A549 (cell line): ENCODE measurements around the gene COX19. TPM values are rescaled to one million over a fixed set of nuclear protein-coding genes. Genes with fewer than 3 reads are reported as not detected.

ENCODE experiments used
- ATAC-seq, 2 experiments: fragments of 200-7000 bp in 1 of 2; fragments of >200 bp in 1 of 2; cut with Nextera tagmentation in 1 of 2; cut with Tn5 transposase in 1 of 2; 3 replicates each; pipeline versions ENCODE4 v1.8.0 to v1.9.1; 2018 to 2020; ENCODE audit warnings: mild to moderate bottlenecking in 1 of 2, moderate library complexity in 1 of 2
- CTCF ChIA-PET: fragments of 300-600 bp; sonication (Branson Sonifier 250); formaldehyde crosslinking; extraction: SDS; loops from one replicate; lab custom pipeline; 2021; ENCODE audit warnings: antibody characterized with exemption, inconsistent platforms; lab: Yijun Ruan, JAX
- POLR2A ChIA-PET: fragments of 350-600 bp; formaldehyde crosslinking; extraction: SDS; loops from one replicate; lab custom pipeline; 2021; ENCODE audit warnings: antibody characterized with exemption, inconsistent platforms; lab: Yijun Ruan, JAX
- DNase-seq, 2 experiments: peaks; one replicate each; pipeline versions ENCODE4 v3.0.0 to v3.0.0-alpha.2; 2011 to 2016; ENCODE audit warnings: low read depth in 1 of 2, low spot score in 1 of 2
- FAIRE-seq: peaks from 2 replicates; lab custom pipeline; 2011; peaks lifted over from hg19 to GRCh38; lab: Jason Lieb, UNC
- H3K27ac ChIP-seq, 2 experiments: fragments of >200 bp; sonication (Bioruptor Twin); formaldehyde crosslinking; 3 replicates each; pipeline ENCODE4 v1.5.1; 2016 to 2017
- H3K4me1 ChIP-seq: fragments of >200 bp; sonication (Bioruptor Twin); formaldehyde crosslinking; 3 replicates; pipeline ENCODE4 v1.6.1; 2016
- H3K4me2 ChIP-seq: fragments of >200 bp; sonication (Bioruptor Twin); formaldehyde crosslinking; 3 replicates; pipeline ENCODE4 v1.6.1; 2016
- H3K4me3 ChIP-seq: fragments of >200 bp; sonication (Bioruptor Twin); formaldehyde crosslinking; 3 replicates; pipeline ENCODE4 v1.5.1; 2016
- H3K9me3 ChIP-seq: fragments of >200 bp; sonication (Bioruptor Twin); formaldehyde crosslinking; 3 replicates; pipeline ENCODE4 v1.6.1; 2016
- CEBPB ChIP-seq, 2 experiments: fragments of >200 bp in 1 of 2; sonication (Bioruptor Twin) in 1 of 2; formaldehyde crosslinking in 1 of 2; IDR thresholded peaks; 2 replicates each; pipeline ENCODE4 v1.6.1; 2012 to 2016
- CHD2 ChIP-seq: fragments of 150-350 bp; IDR thresholded peaks from 2 replicates; pipeline ENCODE4 v1.6.1; 2014; ENCODE audit warnings: low read length; ENCODE audit not compliant: partially characterized antibody
- CHD4 ChIP-seq: fragments of 200-600 bp; sonication (generic); IDR thresholded peaks from 2 replicates; pipeline ENCODE4 v1.6.1; 2016; ENCODE audit warnings: antibody characterized with exemption, mild to moderate bottlenecking, borderline replicate concordance
- ESRRA ChIP-seq: fragments of 150-350 bp; IDR thresholded peaks from 2 replicates; pipeline ENCODE4 v1.6.1; 2014; ENCODE audit warnings: mild to moderate bottlenecking, low read length, borderline replicate concordance
- FOXS1 ChIP-seq: fragments of 250-450 bp; sonication (Bioruptor Pico); IDR thresholded peaks from 2 replicates; pipeline ENCODE4 v1.5.0; 2020; ENCODE audit warnings: mild to moderate bottlenecking, moderate library complexity
- GATA3 ChIP-seq: IDR thresholded peaks from 2 replicates; pipeline ENCODE4 v1.6.1; 2012; ENCODE audit warnings: borderline replicate concordance
- HDAC2 ChIP-seq: fragments of 200-600 bp; sonication (generic); IDR thresholded peaks from 2 replicates; pipeline ENCODE4 v1.6.1; 2016
- JUN ChIP-seq, 2 experiments: fragments of >200 bp; sonication (Bioruptor Twin); formaldehyde crosslinking; IDR thresholded peaks; 2 replicates in 1 of 2; 3 replicates in 1 of 2; pipeline ENCODE4 v1.6.1; 2016 to 2017
- KDM1A ChIP-seq: fragments of 200-600 bp; sonication (generic); IDR thresholded peaks from 2 replicates; pipeline ENCODE4 v1.6.1; 2016; ENCODE audit warnings: low read depth, mild to moderate bottlenecking
- NFE2L2 ChIP-seq: fragments of 150-350 bp; conservative IDR thresholded peaks from 2 replicates; pipeline ENCODE4 v1.6.1; 2014; ENCODE audit warnings: low read length
- PHF8 ChIP-seq: fragments of 200-600 bp; sonication (generic); IDR thresholded peaks from 2 replicates; pipeline ENCODE4 v1.6.1; 2016; ENCODE audit warnings: low read depth, mild to moderate bottlenecking, antibody characterized with exemption, moderate library complexity, borderline replicate concordance
- POLR2A ChIP-seq: IDR thresholded peaks from 2 replicates; pipeline ENCODE4 v1.6.1; 2012; ENCODE audit warnings: mild to moderate bottlenecking, low read length
- RAD21 ChIP-seq, 2 experiments: fragments of >200 bp in 1 of 2; sonication (Bioruptor Twin) in 1 of 2; formaldehyde crosslinking in 1 of 2; IDR thresholded peaks in 1 of 2; conservative IDR thresholded peaks in 1 of 2; 2 replicates in 1 of 2; 3 replicates in 1 of 2; pipeline ENCODE4 v1.6.1; 2012 to 2018; ENCODE audit warnings: inconsistent platforms in 1 of 2
- RNF2 ChIP-seq: fragments of 200-600 bp; sonication (generic); IDR thresholded peaks from 2 replicates; pipeline ENCODE4 v1.6.1; 2016; ENCODE audit warnings: low read depth, mild to moderate bottlenecking, antibody characterized with exemption, moderate library complexity, borderline replicate concordance
- SMC3 ChIP-seq: fragments of >200 bp; sonication (Bioruptor Twin); formaldehyde crosslinking; IDR thresholded peaks from 3 replicates; pipeline ENCODE4 v1.6.1; 2018; ENCODE audit warnings: inconsistent platforms
- ZFP36 ChIP-seq: fragments of 450-650 bp; IDR thresholded peaks from 2 replicates; pipeline ENCODE4 v1.6.1; 2014; ENCODE audit warnings: borderline replicate concordance; ENCODE audit not compliant: partially characterized antibody
- ZNF302 ChIP-seq: fragments of 250-450 bp; sonication (Bioruptor Pico); IDR thresholded peaks from 2 replicates; pipeline ENCODE4 v1.9.0; 2021; ENCODE audit warnings: inconsistent platforms, mild to moderate bottlenecking, moderate library complexity
- WGBS: methylation state at CpG from one replicate; pipeline ENCODE4 v1.1.6; 2017; ENCODE audit errors: missing lambda C conversion rate; 5-methylcytosine and 5-hydroxymethylcytosine counted together
- polyA plus RNA-seq, 4 experiments: library from polyadenylated mRNA; depleted of rRNA in 3 of 4; stranded (reverse); fragments of >200 nt; fragmentation: RNase III in 1 of 4; extraction: RNeasy Plus Mini Kit Qiagen cat#74134 plus additional on column Dnase treatment in 1 of 4; gene quantifications; 2 replicates in 3 of 4; 3 replicates in 1 of 4; pipeline ENCODE4 v1.2.3, GENCODE V29; 2011 to 2017
- TF ChIP-seq, protein P1 (sequence below): fragments of >200 bp; sonication (Bioruptor Twin); formaldehyde crosslinking; IDR thresholded peaks from 3 replicates; pipeline ENCODE4 v1.5.1; 2016
- TF ChIP-seq, protein P2 (sequence below): fragments of 450-650 bp; IDR thresholded peaks from 2 replicates; pipeline ENCODE4 v1.6.1; 2014; ENCODE audit warnings: antibody characterized with exemption
- TF ChIP-seq, protein P3 (sequence below): IDR thresholded peaks from 2 replicates; pipeline ENCODE4 v1.6.1; 2012; ENCODE audit warnings: low read depth, borderline replicate concordance

Gene COX19
- polyA plus RNA-seq, 2 of the 4 experiments (the other 2 are of a cell fraction) = 6.2 to 7.6 TPM

DNA sequence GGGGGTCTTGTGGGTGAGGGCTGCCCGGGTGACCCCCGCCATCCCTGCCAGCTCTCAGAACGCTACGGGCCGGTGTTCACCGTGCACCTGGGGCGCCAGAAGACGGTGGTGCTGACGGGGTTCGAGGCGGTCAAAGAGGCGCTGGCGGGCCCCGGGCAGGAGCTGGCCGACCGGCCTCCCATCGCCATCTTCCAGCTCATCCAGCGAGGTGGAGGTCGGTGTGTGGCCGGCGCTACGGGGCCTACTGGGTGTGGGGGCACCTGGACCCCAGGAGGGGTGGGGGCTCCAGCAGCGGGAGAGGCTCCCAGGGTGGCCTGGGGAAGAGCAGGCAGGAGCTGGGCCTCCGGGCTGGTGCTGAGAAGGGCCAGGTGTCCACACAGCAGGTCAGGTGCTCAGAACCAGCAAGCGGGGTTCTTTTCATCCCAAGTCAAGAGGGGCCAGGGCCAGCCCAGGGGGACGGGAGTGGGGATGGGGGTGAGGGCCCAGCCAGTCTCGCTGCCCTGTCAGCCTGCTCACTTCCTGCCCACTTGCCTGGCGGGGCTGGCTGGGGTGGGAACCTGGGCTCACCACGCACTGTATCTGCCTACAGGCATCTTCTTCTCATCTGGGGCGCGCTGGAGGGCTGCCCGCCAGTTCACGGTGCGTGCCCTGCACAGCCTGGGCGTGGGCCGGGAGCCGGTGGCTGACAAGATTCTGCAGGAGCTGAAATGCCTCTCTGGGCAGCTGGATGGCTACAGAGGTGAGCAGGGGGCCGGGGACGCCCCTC is 9.2 kb upstream of the COX19 start:
- FAIRE-seq (no peak), DNase-seq (no peak), ATAC-seq (peak in 1 of 2 experiments; percentile 7; a peak in 2 of 6 replicates)
- WGBS = 93% methylated on average over 23 of the region's 39 CpGs
- peaks cover 16% of the 10 kb centered on the region; the same call in 1 of the 3 replicates for H3K4me1 ChIP-seq
- no peak overlapping the region for H3K27ac ChIP-seq
- H3K4me3 ChIP-seq = no peak overlapping the region
- TF ChIP-seq POLR2A = no peak
- CTCF ChIA-PET = interaction anchor here (0.9 to 4.0 kb wide), 5 partner anchors 8 to 192 kb away, joined by 3 to 22 read pairs (median 5); no protein-coding TSS in a partner anchor
- POLR2A ChIA-PET = interaction anchor here (2.1 kb wide), 1 partner anchor 9 kb away, joined by 8 read pairs; the partner anchor contains the start of gene COX19
- no peak overlapping the region for H3K4me2 ChIP-seq
- H3K9me3 ChIP-seq = no peaks in the 10 kb centered on the region

DNA sequence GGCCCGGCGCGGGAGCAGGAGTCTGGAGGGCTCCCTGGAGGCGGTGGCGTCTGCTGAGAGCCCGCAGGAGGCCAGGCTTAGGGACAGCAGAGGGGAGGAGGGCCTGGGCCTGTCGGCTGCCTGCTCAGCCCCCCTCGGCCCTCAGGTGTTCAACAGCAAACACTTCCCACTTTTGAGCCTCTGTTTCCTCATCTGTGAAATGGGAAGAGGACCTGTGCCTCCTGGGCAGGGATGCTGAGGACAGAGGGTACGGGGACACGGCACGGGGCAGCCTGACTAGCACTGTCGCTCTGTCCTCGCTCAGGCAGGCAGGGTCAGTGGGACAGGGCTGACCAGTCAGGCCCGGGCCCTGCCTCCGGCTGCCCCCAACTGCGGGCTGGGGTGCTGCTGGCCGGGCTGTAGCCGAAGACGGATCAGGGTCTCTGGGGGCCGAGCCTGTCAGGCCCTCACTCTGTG is 8.3 kb upstream of the COX19 start:
- H3K4me1 ChIP-seq = peaks cover 12% of the 10 kb centered on the region; the same call in 1 of the 3 replicates
- no peak overlapping the region for H3K4me3 ChIP-seq
- 86% methylated on average over 20 of the region's 20 CpGs for WGBS
- H3K4me2 ChIP-seq = no peak overlapping the region
- TF ChIP-seq CEBPB (IDR thresholded peaks at IDR 0.05) (no peak), JUN (IDR thresholded peaks at IDR 0.05) (no peak), ESRRA (no peak), PHF8 (no peak), ZFP36 (peak; percentile 90), KDM1A (0 out of 2 replicates have a peak, but pooled peaks have one; percentile 24), RNF2 (no peak)
- TF ChIP-seq, all 56 proteins: peak for 2
- no peak for ATAC-seq
- H3K9me3 ChIP-seq = no peaks in the 10 kb centered on the region
- FAIRE-seq = no peak
- DNase-seq = no peak
- ChIA-PET POLR2A (interaction anchor here (2.1 kb wide), 1 partner anchor 8 kb away, joined by 8 read pairs; the partner anchor contains the start of gene COX19), CTCF (interaction anchor here (1.5 to 4.0 kb wide), 2 partner anchors 9 to 82 kb away, joined by 11 to 22 read pairs; no protein-coding TSS in a partner anchor)
- no peak overlapping the region for H3K27ac ChIP-seq

DNA sequence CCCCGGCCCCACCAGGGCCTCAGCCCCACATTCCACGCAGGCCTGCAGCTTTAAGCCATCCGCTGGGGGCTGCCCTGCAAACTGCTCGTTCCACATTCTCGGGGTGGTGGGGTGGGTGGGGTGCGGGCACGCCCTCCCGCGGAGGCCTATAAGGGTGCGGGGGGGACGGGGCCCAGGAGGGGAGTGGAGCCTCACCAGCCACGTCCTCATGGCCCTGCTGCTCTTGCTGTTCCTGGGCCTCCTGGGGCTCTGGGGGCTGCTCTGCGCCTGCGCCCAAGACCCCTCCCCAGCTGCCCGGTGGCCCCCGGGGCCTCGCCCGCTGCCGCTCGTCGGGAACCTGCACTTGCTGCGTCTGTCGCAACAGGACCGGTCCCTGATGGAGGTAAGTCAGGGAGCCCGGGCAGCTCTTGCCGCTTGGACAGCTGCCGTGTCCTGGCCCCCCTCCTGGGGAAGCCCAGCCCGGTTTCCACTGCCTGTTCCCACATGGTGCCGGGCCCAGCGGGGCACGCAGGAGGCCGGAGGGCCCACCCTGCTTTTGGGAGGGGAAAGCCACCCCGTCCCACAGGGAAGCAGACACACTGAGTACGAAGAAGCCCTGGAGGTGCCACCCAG is 7.8 kb upstream of the COX19 start, which contains the start of gene CYP2W1:
Gene CYP2W1, plus strand, starts transcription at position 178 of the 612 bp plus-strand sequence. Its CDS starts 31 bp downstream, at position 209.
- TF ChIP-seq ESRRA (no peak), CHD4 (no peak), SMC3 (no peak), ZFP36 (no peak)
- TF ChIP-seq, protein P1, sequence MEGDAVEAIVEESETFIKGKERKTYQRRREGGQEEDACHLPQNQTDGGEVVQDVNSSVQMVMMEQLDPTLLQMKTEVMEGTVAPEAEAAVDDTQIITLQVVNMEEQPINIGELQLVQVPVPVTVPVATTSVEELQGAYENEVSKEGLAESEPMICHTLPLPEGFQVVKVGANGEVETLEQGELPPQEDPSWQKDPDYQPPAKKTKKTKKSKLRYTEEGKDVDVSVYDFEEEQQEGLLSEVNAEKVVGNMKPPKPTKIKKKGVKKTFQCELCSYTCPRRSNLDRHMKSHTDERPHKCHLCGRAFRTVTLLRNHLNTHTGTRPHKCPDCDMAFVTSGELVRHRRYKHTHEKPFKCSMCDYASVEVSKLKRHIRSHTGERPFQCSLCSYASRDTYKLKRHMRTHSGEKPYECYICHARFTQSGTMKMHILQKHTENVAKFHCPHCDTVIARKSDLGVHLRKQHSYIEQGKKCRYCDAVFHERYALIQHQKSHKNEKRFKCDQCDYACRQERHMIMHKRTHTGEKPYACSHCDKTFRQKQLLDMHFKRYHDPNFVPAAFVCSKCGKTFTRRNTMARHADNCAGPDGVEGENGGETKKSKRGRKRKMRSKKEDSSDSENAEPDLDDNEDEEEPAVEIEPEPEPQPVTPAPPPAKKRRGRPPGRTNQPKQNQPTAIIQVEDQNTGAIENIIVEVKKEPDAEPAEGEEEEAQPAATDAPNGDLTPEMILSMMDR = no peak
- ChIA-PET CTCF (interaction anchor here (1.5 to 3.0 kb wide), 3 partner anchors 10 to 82 kb away, joined by 6 to 38 read pairs (median 13); no protein-coding TSS in a partner anchor), POLR2A (no interaction called here)
- 79% methylated on average over 20 of the region's 34 CpGs for WGBS
- no peak for ATAC-seq
- DNase-seq = no peak
- Histone ChIP-seq H3K4me2 (no peak within 1 kb of the TSS), H3K4me3 (no peak within 1 kb of the TSS), H3K4me1 (peaks cover 10% of the 10 kb centered on the region), H3K27ac (no peak within 1 kb of the TSS), H3K9me3 (no peaks in the 10 kb centered on the region)
- FAIRE-seq = no peak

DNA sequence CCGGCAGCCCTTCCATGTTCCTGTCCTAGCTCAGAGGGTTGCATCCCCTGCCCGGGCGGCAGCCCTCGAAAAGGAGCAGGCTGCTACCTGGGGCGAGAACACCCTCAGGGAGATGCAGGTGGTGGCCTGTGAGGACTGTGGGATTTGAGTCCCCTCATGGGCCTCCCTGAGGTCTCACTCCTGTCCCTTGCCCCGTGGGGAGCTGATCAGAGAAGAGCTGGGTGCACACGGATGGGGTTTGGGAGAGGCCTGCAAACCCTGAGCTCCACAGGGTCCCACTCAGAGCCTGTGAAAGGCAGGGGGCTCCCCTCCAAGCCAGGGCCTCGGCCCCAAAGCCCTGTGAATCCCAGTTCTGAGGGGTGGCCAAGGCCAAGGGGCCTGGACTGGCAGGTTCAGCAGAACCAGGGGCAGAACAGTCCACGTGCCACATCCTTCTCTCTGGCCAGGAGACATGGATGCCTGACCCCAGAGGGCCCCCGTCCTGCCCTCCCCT is 7.2 kb upstream of the COX19 start:
- Histone ChIP-seq H3K27ac (no peak overlapping the region), H3K9me3 (no peaks in the 10 kb centered on the region), H3K4me1 (peaks cover 15% of the 10 kb centered on the region)
- FAIRE-seq (no peak), ATAC-seq (no peak)
- CTCF ChIA-PET = interaction anchor here (1.0 to 3.0 kb wide), 5 partner anchors 10 to 193 kb away, joined by 3 to 38 read pairs (median 6); no protein-coding TSS in a partner anchor
- TF ChIP-seq RAD21 (conservative IDR thresholded peaks at IDR 0.05 in 1 of 2, IDR thresholded peaks at IDR 0.05 in 1 of 2) (no peak), KDM1A (no peak), NFE2L2 (no peak), GATA3 (no peak), ZNF302 (CRISPR knock-in tag) (no peak), POLR2A (no peak), HDAC2 (no peak), CHD2 (no peak), ESRRA (no peak), FOXS1 (no peak)
- TF ChIP-seq, protein P2, sequence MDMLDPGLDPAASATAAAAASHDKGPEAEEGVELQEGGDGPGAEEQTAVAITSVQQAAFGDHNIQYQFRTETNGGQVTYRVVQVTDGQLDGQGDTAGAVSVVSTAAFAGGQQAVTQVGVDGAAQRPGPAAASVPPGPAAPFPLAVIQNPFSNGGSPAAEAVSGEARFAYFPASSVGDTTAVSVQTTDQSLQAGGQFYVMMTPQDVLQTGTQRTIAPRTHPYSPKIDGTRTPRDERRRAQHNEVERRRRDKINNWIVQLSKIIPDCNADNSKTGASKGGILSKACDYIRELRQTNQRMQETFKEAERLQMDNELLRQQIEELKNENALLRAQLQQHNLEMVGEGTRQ = no peak
- TF ChIP-seq, protein P3, sequence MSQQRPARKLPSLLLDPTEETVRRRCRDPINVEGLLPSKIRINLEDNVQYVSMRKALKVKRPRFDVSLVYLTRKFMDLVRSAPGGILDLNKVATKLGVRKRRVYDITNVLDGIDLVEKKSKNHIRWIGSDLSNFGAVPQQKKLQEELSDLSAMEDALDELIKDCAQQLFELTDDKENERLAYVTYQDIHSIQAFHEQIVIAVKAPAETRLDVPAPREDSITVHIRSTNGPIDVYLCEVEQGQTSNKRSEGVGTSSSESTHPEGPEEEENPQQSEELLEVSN = no peak
- TF ChIP-seq, protein P1 = no peak
- TF ChIP-seq, all 56 proteins: peak for 0
- DNase-seq = no peak
- POLR2A ChIA-PET = no interaction called here
- 78% methylated on average over 9 of the region's 10 CpGs for WGBS
- no peak overlapping the region for H3K4me2 ChIP-seq
- H3K4me3 ChIP-seq = no peak overlapping the region
